HG02840 (cell line): ENCODE measurements around the gene AGPAT1.
A peak's percentile ranks its signal among the peaks of the same experiment; 100 is the strongest.
"Not testable (repeated sequence)": the region's sequence is repeated elsewhere in the genome, so short reads cannot be mapped to it uniquely, and the experiment has no call there.

Experiments
- ATAC-seq: cut with Tn5 transposase; IDR thresholded peaks from one replicate; pipeline ENCODE4 v1.9.1; 2021; ENCODE audit warnings: mild to moderate bottlenecking, moderate library complexity, moderate number of reproducible peaks; ENCODE audit not compliant: unreplicated experiment, low FRiP score

Gene AGPAT1

DNA sequence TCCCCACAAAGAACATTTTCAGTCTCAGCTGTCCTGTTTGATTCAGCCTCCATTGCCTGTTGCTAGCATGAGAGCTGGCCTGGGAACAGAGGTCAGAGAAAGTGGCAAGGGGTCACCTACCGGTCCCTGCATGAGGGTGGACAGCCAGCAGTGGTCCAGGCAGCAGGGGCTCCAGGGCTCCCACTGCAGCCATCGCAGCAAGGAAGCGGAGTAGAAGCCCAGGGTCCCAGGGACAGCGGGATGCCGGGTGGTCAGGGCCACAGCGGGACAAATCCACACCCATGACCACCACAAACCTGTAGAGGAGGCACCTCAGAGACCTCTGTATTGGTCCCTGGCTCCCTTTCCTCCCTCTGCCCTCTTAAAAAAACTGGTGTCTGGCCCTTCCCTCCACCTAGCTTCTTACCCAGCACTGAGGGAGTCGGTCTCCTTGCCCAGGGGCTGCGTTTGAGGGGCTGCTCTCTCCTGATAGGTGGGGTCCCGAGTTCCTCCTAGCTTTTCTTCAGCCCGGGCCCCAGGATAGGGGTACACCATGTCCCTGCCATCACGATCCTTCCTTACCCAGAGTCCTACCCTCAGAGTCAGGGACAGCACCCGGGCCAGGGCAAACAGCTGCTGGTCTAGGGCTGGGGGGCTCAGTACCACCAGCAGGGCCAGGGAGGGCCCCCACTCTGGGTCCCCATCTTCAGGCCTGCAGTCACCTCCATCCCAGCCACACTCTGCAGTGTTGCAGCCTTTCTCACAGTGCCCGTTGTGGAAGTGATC is 25.0 kb upstream of the AGPAT1 start:
- no peak for ATAC-seq

DNA sequence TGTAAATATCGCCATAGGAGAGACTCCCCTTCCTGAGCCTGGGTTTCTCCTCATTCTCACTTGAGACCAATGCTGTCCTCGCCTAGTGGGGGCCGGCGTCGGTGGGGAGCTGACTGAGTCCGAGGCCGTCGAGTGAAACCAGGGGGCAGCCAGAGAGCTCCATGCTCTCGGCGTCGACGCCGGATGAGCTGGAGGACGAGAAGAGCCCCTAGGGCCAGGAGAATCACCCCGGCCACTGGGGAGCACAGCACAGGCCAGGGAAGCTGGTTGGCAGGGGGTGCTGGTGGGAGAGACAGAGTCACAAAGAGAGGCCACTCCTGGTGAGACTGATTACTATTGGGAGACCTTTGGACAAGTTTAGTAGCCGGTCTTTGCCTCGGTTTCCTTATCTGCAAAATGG is 23.0 kb upstream of the AGPAT1 start:
- ATAC-seq, result no peak

DNA sequence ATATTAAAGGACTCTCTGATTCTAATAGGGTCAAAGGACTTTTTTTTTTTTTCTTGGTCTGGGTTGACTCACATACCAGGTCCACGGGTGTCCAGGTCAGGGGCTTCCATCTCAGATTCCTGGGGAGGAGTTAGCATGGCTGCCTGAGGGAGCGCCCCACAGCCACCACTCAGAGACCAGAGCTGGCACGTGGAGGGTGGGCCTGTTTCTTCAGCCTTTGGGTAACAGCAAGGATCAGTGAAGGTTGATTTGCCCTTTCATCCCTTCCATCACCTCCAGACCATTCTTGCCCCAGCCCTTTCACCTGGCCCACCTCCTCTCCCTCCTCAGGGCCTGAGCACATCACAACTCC is 22.4 kb upstream of the AGPAT1 start:
- no peak for ATAC-seq

DNA sequence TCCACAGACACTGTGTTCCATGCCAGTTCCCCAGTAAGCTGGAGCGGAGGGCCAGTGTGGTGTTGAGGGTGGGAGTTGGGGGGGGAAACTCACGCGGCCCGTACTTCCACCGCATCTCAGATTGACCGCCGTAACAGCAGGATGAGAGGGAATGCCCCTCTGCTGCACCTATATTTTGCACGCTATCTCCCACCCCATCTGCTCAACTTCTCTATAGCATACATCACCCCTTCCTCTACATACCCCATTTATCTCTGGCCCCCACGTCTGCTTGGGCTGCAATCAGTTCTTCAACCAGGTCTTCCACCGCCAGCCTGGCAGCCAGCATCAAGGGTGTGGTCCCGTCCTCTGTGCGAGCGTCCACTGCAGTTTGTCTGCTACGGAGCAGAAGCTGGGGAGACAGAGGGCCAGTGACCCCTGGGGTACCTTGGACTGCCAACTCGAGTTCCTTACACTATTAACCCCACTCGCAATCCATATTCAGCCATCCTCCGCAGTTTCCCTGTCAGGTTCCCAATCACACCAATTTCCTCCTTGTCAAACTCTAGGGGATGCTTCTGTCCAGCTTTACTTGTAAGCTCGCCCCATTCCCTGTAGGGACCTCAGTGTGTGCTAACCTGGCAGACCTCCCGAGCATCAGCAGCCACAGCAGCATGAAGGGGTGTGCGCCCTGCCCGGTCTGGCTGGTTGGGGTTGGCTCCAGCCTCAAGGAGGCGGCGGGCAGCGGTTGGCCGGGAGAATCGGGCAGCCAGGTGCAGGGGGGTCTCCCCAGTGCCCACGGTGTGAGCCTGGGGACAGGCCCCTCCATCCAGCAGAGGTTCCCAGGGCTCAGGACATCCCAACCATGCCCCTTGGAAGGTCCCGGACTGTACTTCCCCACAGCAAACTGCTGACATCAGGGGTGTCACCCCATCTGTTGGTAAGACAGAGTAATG is 21.1 kb upstream of the AGPAT1 start:
- no peak for ATAC-seq

DNA sequence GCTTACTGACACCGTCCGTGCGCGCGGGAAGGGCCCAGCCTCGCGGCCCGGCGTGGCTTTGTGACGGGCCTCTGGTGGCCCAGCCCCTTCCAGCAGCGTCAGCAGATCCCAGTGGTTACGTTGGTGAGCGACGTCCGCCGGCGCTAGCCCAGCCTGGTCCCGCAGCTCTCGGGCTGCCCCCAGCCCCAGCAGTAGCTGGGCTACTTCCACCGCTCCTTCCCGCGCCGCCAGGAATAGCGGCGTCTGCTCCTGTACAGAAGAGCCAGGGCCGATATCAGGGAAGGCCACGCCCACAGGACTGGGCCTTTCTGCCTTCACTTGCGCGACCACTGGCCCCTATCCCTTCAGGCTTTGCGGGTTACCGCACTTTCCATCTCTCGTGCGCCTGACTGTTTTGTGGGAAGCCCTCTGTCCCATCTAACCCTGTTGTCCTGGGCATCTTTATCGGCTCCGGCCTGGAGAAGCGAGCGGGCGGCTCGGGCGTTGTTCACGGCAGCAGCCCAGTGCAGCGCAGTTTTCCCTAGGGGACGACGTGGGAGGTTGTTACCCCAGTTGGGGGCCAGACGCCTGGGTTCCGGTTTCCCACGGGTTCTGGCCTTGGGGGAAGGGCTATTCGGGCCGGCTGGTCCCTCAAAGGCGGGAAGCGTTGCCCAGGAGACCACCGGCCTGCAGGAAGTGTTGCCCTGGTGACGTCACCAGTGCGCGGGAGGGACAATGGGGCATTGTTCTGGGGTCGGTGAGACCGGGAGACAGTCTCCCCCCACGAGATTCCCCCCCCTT is 20.2 kb upstream of the AGPAT1 start:
- peak; percentile 70 for ATAC-seq

DNA sequence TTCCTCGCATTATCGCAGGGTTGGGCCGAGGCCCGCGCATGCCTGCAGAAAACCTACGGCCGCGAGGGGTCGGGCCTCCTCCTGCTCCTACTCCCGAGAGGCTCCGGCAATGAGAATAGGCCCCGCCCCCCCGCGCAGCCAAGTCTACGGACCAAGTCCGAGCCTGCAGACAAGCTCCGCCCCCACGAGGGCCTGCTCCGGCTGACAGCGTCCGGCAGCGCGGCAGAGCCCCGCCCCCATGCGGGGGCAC is 19.7 kb upstream of the AGPAT1 start:
- ATAC-seq, result peak; percentile 73

DNA sequence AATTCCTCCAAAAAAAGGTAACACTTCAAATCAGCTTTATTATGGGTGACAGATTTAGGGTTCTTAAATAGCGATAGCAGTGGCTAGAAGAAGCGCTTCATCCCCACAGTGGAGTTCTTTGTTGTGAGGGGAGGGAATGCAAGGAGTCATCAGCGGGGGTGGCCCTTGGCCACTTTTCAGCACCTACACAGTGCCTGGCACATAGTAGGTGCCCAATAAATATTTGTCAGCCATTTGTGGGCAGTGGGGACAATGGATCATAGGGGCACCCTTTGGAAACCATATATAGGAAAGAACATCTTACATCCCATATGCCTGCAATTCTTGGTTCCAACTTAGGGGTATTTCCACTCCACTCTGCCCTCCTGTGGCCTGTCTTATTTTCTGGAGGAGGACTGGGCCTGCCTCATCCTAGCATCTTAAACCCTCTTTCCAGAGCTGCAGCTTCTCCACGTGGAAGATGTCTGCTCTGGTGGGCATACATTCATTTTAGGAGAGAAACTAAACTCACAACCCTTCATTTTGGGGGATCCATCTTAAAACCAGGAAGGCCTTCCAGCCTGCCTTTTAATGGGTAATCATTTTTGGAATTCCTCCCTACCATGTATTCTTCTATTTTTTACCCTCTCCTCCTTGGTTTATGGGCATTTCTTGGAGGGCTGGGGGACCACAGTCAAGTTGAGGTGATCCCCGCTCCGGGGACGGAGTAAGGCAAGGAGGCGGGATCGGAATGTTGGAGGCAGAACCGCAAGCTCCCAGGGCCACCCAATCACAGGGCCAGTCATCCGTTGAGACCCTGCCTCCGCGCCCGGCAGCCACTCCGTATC is 19.2 kb upstream of the AGPAT1 start:
- ATAC-seq, result no peak

DNA sequence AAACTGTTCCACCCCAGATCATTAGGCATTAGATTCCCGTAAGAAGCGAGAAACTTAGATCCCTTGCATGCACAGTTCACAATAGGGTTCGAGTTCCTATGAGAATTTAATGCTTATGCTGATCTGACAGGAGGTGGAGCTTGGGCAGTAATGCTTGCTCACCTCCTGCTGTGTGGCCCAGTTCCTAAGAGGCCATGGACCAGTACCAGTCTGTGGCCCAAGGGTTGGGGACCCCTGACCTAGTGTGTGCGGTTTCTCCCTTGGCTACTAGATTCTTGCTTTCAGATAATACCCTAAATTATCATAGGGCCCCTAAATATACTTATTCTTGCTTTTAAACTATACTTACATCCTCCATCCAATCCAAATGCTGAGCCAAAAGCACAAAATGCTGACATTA is 18.5 kb upstream of the AGPAT1 start:
- ATAC-seq, result no peak

DNA sequence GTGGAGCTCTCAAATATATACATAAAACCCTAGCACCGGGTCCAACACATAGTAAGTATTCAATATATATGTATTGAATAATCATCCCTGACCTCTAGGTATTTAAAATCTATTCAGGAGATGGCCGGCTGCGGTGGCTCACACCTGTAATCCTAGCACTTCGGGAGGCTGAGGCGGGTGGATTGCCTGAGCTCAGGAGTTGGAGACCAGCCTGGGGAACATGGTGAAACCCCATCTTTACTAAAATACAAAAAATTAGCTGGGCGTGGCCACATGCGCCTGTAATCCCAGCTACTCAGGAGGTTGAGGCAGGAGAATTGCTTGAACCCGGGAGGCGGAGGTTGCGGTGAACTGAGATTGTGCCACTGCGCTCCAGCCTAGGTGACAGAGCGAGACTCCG is 17.2 kb upstream of the AGPAT1 start:
- ATAC-seq, result not testable (repeated sequence)

DNA sequence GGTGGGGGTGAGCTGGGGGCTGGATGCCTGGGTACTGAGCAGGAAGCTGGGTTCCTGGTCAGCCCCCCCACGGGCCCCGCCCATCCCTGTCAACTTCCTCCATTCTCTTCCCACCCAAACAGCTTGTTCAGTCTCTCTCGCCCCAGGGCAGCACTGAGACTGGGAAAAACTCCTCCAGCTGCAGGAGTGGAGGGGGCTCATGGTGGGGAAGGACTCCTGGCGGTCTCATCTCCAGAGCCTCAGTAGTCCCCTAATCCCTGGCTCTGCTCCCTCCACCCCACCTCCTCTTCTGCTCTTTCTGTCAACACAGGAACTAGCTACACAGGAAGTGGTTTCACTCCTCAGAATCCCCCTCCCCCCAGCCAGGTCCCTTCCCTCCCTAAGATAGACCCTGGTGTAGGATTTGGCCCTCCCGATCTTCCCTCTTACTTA is 16.7 kb upstream of the AGPAT1 start, which contains the start of gene GPSM3:
Gene GPSM3, minus strand, starts transcription at position 36 of the 432 bp plus-strand sequence. CDS start 130 bp downstream, outside the sequence.
- no peak for ATAC-seq

DNA sequence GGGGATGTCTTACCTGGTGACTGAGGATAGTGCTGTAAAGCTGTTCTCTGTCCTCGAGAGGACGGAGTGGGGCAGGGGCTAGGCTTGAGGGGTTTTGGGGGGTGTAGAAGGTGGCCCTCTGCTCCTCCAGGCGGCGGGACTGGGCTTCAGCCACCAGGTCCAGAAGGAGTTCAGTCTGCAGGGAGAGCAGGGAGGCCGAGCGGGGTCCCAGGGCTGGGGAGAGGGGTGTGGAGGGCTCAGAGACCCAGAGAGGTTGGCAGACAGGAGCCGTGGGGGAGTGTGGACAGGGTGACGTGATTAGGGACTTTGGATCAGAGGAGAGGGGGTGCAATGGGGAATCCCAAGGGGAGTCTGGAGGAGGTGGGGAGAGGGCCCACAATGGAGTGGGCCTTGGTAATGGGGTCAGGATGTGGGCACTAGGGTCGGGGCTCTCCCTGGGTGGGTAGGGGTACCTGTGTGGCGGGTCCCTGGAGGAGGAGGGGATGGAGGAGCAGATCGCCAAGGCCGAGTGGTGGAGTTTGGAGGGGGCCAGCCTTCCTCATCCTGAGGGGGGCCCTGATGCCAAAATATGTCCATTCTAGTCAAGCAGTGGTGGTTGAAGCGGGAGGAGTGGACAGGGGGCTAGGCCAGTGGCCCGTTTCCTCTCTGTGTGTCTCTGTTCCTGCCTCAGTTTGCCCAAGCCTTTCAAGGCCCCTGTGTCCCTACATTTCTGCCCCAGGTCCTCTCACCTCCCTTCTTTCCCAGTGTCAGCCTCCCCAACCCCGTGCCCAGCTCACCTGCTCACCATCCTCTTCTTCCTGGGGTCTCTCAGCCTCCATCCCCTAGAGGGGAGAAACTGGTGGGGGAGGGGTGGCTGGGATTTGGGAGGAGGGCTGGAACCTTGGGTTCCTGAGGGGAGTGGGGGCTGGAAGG is 16.1 kb upstream of the AGPAT1 start:
- ATAC-seq, result no peak

DNA sequence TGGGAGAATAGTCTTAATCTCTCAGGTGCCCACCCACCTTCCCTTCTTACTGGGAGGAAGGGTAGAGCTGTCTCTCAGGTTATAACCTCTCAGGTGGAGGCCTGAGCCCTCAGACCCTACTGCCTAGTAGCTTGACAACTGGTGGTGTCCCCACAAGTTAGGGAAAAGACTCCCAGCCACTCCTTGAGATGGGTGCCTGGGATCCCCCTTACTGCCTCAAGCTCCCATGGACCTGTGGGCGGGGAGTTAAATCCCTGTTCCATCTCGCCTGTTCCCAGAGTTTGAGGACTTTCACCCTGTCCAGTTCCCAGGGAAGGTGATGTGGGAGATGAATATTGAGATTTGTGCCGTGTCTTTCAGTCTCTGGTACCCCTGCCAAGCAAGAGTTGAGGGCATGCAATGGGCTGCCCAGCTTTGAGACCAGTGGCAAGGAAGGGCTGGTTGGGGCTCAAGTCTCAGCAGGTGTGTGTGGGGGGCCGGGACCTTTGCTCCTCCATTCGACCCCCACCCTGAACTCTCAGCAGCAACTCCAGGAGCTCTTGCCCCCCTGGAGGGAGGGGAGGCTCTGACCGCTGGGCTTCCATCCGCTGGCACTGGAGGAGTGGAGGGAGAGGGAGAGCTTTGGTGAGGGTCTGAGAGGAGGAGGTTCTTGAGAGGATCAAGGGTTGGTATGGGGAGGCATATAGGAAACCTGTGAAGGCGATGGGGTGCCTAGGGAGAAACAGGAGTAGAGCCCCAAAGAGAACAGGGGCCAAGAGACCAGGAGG is 15.2 kb upstream of the AGPAT1 start:
- no peak for ATAC-seq

DNA sequence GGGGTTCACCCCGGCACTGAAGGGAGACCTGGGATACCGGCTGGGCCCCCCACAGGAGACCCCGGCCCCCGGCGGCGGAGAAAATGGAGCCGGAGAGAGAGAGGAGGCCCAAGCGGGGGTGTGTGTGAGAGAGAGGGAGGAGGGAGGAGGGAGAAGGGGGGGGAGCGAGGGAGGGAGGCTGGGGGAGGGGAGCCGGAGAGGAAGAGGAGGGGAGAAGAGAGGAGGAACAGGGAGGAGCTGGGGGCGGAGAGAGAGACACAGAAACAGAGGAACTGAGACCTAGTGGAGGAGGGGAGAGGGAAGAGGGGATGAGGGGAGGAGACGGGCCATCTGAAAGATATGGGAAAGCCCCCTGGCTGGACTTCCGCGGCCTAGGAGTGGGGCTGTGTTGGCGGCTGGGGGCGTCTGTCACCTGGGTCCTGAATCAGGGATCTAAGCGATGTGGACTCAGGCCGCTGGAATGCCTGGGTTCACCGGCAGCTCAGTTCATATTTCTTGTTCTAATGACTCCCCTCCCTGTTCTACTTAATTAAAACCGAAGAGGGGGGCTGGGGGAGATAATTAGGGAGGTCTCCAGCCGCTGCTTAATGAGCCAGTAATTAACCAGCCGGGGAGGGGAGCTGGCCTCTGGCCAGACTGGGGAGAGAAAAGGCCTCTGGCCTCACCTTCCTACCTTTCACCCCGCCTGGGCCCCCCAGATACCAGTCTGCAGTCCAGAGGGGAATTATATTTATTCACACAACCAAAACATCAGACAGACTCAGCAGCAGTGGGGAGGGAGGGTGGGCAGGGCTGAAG is 14.4 kb upstream of the AGPAT1 start, which contains the start of gene PBX2:
Gene PBX2, minus strand, starts transcription at position 149 of the 798 bp plus-strand sequence. CDS start 287 bp downstream, outside the sequence.
- peak; percentile 46 for ATAC-seq

DNA sequence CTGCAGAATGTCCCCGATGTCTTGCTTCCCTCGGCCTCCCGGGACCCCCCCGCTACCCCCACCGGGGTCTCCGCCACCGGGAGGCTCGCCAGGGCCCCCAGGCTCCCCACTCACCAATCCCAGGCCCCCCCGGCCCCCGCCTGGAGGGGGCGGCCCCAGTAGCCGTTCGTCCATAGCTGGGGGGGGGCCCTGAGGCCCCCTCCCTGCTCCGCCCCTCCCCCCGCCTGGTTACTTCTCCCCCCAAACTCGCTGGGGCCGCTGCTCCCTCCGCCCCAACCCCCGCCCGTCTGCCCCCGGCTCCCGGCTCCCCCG is 13.8 kb upstream of the AGPAT1 start:
- ATAC-seq, result no peak

DNA sequence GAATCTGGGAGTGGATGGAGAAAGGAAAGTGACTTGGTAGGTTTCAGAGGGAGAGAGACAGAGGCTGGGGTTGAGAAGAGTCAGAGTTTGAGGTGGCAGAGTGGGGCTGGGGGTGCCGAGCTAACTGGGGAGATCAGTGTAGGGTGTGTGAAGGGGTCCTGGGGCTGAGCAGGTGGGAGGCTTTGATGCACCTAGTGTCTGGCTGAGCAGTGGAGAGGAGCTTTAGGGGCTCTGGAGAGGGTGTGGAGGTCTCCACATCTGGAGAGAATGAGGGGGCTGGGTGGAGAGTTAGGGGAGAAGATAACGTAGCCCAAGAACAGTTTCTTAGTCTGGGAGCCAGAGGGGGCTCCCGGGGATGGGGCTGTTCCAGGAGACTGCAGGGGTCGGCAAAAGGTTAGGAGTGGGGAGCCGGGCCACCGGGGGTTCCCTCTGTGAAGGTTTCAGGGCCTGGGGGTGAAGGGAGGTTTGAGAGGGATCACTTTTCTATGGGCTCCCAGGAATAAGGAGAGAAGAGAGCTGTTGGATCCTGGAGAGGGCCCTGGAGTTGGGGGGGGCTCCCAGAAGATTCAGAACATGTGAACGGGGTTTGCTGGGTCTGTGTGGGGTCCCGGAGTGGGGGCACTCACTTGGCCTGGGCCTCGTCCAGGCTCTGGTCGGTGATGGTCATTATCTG is 13.3 kb upstream of the AGPAT1 start:
- no peak for ATAC-seq

DNA sequence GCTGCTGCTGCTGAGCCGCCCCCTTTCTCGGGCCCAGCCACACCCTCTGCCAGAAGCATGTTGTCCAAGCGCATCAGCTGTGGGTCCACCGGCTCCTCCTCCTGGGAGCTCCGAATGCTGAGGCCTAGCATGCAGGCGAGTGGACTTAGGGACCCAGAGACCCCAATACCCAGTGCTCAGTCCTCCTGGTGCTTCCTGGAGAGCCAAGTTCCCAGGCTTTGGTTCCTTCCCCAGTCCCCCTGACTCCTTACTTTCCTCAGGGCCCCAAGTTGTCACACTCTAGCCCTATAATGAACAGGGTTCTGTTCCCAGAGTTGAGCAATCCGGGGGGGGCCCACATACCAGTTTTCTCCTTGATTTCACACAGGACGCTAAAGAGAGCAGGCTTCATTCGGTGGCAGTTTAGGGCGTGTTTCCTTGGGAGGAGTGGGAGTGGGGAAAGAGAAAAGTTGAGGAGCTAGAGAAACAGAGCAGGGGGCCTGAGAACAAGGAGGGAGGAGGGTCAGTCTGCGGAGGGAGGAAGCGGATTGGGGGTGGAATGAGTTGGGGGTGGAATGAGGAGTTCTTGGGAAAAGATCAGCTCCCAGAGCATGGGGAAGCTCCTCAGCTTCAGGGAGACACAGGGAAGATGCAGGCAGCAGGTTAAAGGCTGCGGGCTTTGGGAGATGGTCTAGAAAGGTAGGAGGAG is 12.6 kb upstream of the AGPAT1 start:
- ATAC-seq, result no peak
